HEK293 (cell line): ENCODE results near the gene PLLP.

Experiments
- GLI2 ChIP-seq: fragments of 450-650 bp; formaldehyde crosslinking; IDR thresholded peaks from 2 replicates; pipeline ENCODE4; 2017; ENCODE audit warnings: missing biosample characterization, missing genetic modification characterization, low read depth, borderline replicate concordance
- KLF9 ChIP-seq: fragments of 450-650 bp; formaldehyde crosslinking; IDR thresholded peaks from 2 replicates; pipeline ENCODE4 v1.5.1; 2016; ENCODE audit warnings: missing biosample characterization, missing genetic modification characterization, low read depth
- MEIS1 ChIP-seq: sonication (generic); formaldehyde crosslinking; IDR thresholded peaks from 2 replicates; pipeline ENCODE4 v1.8.1; 2022; ENCODE audit warnings: missing genetic modification reagents, mild to moderate bottlenecking, borderline replicate concordance
- MZF1 ChIP-seq: fragments of 450-650 bp; formaldehyde crosslinking; IDR thresholded peaks from 2 replicates; pipeline ENCODE4 v1.5.1; 2017; ENCODE audit warnings: missing biosample characterization, missing genetic modification characterization, borderline replicate concordance
- SCRT2 ChIP-seq: fragments of 450-650 bp; formaldehyde crosslinking; IDR thresholded peaks from 2 replicates; pipeline ENCODE4 v1.5.1; 2016; ENCODE audit warnings: missing biosample characterization, missing genetic modification characterization
- ZFP37 ChIP-seq: fragments of 450-650 bp; formaldehyde crosslinking; IDR thresholded peaks from 2 replicates; pipeline ENCODE4 v1.5.1; 2016; ENCODE audit warnings: missing biosample characterization, missing genetic modification characterization
- ZNF10 ChIP-seq: fragments of 450-650 bp; formaldehyde crosslinking; IDR thresholded peaks from 2 replicates; pipeline ENCODE4 v1.5.1; 2017; ENCODE audit warnings: missing biosample characterization, missing genetic modification characterization
- ZNF140 ChIP-seq: fragments of 450-650 bp; formaldehyde crosslinking; IDR thresholded peaks from 2 replicates; pipeline ENCODE4 v1.5.1; 2016; ENCODE audit warnings: missing biosample characterization, missing genetic modification characterization
- ZNF157 ChIP-seq: fragments of 450-650 bp; formaldehyde crosslinking; IDR thresholded peaks from 2 replicates; pipeline ENCODE4 v1.5.1; 2016; ENCODE audit warnings: missing biosample characterization, missing genetic modification characterization
- ZNF169 ChIP-seq: fragments of 450-650 bp; formaldehyde crosslinking; IDR thresholded peaks from 2 replicates; pipeline ENCODE4 v1.5.1; 2016; ENCODE audit warnings: missing biosample characterization, missing genetic modification characterization
- ZNF223 ChIP-seq: fragments of 450-650 bp; formaldehyde crosslinking; IDR thresholded peaks from 2 replicates; pipeline ENCODE4 v1.5.1; 2016; ENCODE audit warnings: missing biosample characterization, missing genetic modification characterization
- ZNF23 ChIP-seq: fragments of 450-650 bp; formaldehyde crosslinking; IDR thresholded peaks from 2 replicates; pipeline ENCODE4 v1.5.1; 2016; ENCODE audit warnings: missing biosample characterization, missing genetic modification characterization, borderline replicate concordance
- ZNF24 ChIP-seq: fragments of 450-650 bp; formaldehyde crosslinking; IDR thresholded peaks from 2 replicates; pipeline ENCODE4 v1.5.1; 2016; ENCODE audit warnings: missing biosample characterization, missing genetic modification characterization
- ZNF248 ChIP-seq: fragments of 450-650 bp; formaldehyde crosslinking; IDR thresholded peaks from 2 replicates; pipeline ENCODE4 v1.5.1; 2017; ENCODE audit warnings: missing biosample characterization, missing genetic modification characterization
- ZNF274 ChIP-seq, 2 experiments: fragments of 200-500 bp in 1 of 2; fragments of 450-650 bp in 1 of 2; sonication (Bioruptor generic) in 1 of 2; formaldehyde crosslinking in 1 of 2; IDR thresholded peaks; 2 replicates each; pipeline versions ENCODE4 v1.5.1 to v1.6.1; 2014 to 2016; ENCODE audit warnings: borderline replicate concordance in 1 of 2, inconsistent platforms in 1 of 2, low read length in 1 of 2, missing biosample characterization in 1 of 2, missing genetic modification characterization in 1 of 2
- ZNF423 ChIP-seq: fragments of 450-650 bp; formaldehyde crosslinking; IDR thresholded peaks from 2 replicates; pipeline ENCODE4 v1.5.1; 2016; ENCODE audit warnings: missing biosample characterization, missing genetic modification characterization
- ZNF433 ChIP-seq: fragments of 450-650 bp; formaldehyde crosslinking; IDR thresholded peaks from 2 replicates; pipeline ENCODE4 v1.5.1; 2016; ENCODE audit warnings: missing biosample characterization, missing genetic modification characterization, low read depth
- ZNF501 ChIP-seq: fragments of 450-650 bp; formaldehyde crosslinking; IDR thresholded peaks from 2 replicates; pipeline ENCODE4 v1.5.1; 2016; ENCODE audit warnings: missing biosample characterization, missing genetic modification characterization
- ZNF549 ChIP-seq: fragments of 450-650 bp; IDR thresholded peaks from 2 replicates; pipeline ENCODE4 v1.5.1; 2018; ENCODE audit warnings: missing biosample characterization, missing genetic modification characterization, mild to moderate bottlenecking, inconsistent platforms, moderate library complexity
- ZNF621 ChIP-seq: fragments of 450-650 bp; formaldehyde crosslinking; IDR thresholded peaks from 2 replicates; pipeline ENCODE4 v1.5.1; 2017; ENCODE audit warnings: missing biosample characterization, missing genetic modification characterization
- ZNF626 ChIP-seq: fragments of 450-650 bp; sonication (Bioruptor Pico); formaldehyde crosslinking; IDR thresholded peaks from 2 replicates; pipeline ENCODE4 v1.5.1; 2018; ENCODE audit warnings: missing biosample characterization, missing genetic modification characterization, inconsistent platforms
- ZNF670 ChIP-seq: fragments of 450-650 bp; formaldehyde crosslinking; IDR thresholded peaks from 2 replicates; pipeline ENCODE4 v1.5.1; 2016; ENCODE audit warnings: missing biosample characterization, missing genetic modification characterization, low read depth
- TF ChIP-seq, protein P1 (sequence below): fragments of 450-650 bp; formaldehyde crosslinking; IDR thresholded peaks from 2 replicates; pipeline ENCODE4; 2016; ENCODE audit warnings: missing biosample characterization, missing genetic modification characterization
- TF ChIP-seq, protein P2 (sequence below): fragments of 450-650 bp; formaldehyde crosslinking; IDR thresholded peaks from 2 replicates; pipeline ENCODE4 v1.5.1; 2016; ENCODE audit warnings: missing biosample characterization, missing genetic modification characterization, low read depth
- TF ChIP-seq, protein P3 (sequence below): fragments of 450-650 bp; formaldehyde crosslinking; conservative IDR thresholded peaks from 2 replicates; pipeline ENCODE4 v1.5.1; 2016; ENCODE audit warnings: low read depth, missing biosample characterization, missing genetic modification characterization
- TF ChIP-seq, protein P4 (sequence below): fragments of 450-650 bp; formaldehyde crosslinking; IDR thresholded peaks from 2 replicates; pipeline ENCODE4 v1.5.1; 2016; ENCODE audit warnings: missing biosample characterization, missing genetic modification characterization
- TF ChIP-seq, protein P5 (sequence below): fragments of 450-650 bp; formaldehyde crosslinking; IDR thresholded peaks from 2 replicates; pipeline ENCODE4 v1.5.1; 2016; ENCODE audit warnings: missing biosample characterization, missing genetic modification characterization

The PLLP gene

DNA sequence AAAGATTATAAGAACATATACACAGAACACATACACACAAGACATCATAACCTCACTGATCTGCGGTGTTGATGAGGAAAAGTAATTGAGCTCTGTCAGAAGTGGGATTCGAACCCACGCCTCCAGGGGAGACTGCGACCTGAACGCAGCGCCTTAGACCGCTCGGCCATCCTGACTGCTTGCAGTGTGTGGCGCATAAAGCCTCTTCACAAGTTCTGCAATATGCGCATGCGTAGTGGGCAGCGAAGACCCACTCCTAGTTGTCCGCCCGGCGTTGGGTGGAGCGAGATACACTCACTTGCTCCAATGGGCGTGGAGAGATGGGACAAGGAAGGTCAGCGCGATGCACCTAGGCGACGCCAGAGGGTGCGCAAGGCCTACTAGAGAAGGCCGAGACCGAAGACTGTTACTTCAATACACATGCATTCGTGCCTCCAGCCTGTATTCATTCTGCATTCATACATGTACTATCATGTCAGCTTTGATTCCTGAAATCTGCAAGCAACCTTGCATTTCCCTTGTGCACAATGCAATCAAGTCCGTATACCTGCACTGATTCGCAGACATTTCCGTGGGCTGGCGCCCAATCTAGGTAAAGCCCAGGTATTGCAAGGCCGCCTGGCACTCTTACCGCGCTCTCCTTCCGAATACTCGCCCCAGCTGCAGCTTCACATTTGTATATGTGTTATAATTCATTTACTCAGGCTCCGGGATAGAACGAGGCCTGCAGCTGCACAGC is 16.1 kb upstream of the PLLP start (continued):
- TF ChIP-seq ZNF169 (no peak), ZNF248 (tag by site-specific recombination) (no peak), GLI2 (tag by site-specific recombination) (no peak), ZNF157 (tag by site-specific recombination) (no peak), ZNF626 (tag by site-specific recombination) (no peak), ZNF670 (tag by site-specific recombination) (no peak), MZF1 (tag by site-specific recombination) (no peak; the same call in 1 of the 2 replicates), ZNF10 (0 out of 2 replicates have a peak, but pooled peaks have one; percentile 10), ZNF223 (tag by site-specific recombination) (no peak), ZNF433 (no peak), ZNF274 (IDR thresholded peaks at IDR 0.05; ENCODE audit: low read length) (no peak), ZNF274 (tag by site-specific recombination; IDR thresholded peaks at IDR 0.05; ENCODE audit: borderline replicate concordance) (no peak), ZNF501 (tag by site-specific recombination) (peak; percentile 70; the same call in 1 of the 2 replicates), SCRT2 (tag by site-specific recombination) (no peak), ZNF621 (tag by site-specific recombination) (no peak), ZNF423 (tag by site-specific recombination) (no peak), ZNF23 (tag by site-specific recombination) (no peak), KLF9 (tag by site-specific recombination) (peak; percentile 67), ZNF24 (peak; percentile 88; the same call in 1 of the 2 replicates), ZNF140 (tag by site-specific recombination) (no peak), MEIS1 (CRISPR knock-in tag) (no peak), ZFP37 (tag by site-specific recombination) (0 out of 2 replicates have a peak, but pooled peaks have one; percentile 31), ZNF549 (tag by site-specific recombination) (no peak)
- TF ChIP-seq, protein P1, sequence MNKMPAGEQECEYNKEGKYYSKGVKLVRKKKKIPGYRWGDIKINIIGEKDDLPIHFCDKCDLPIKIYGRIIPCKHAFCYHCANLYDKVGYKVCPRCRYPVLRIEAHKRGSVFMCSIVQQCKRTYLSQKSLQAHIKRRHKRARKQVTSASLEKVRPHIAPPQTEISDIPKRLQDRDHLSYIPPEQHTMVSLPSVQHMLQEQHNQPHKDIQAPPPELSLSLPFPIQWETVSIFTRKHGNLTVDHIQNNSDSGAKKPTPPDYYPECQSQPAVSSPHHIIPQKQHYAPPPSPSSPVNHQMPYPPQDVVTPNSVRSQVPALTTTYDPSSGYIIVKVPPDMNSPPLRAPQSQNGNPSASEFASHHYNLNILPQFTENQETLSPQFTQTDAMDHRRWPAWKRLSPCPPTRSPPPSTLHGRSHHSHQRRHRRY (tag by site-specific recombination), result no peak
- TF ChIP-seq, protein P2, sequence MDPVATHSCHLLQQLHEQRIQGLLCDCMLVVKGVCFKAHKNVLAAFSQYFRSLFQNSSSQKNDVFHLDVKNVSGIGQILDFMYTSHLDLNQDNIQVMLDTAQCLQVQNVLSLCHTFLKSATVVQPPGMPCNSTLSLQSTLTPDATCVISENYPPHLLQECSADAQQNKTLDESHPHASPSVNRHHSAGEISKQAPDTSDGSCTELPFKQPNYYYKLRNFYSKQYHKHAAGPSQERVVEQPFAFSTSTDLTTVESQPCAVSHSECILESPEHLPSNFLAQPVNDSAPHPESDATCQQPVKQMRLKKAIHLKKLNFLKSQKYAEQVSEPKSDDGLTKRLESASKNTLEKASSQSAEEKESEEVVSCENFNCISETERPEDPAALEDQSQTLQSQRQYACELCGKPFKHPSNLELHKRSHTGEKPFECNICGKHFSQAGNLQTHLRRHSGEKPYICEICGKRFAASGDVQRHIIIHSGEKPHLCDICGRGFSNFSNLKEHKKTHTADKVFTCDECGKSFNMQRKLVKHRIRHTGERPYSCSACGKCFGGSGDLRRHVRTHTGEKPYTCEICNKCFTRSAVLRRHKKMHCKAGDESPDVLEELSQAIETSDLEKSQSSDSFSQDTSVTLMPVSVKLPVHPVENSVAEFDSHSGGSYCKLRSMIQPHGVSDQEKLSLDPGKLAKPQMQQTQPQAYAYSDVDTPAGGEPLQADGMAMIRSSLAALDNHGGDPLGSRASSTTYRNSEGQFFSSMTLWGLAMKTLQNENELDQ (tag by site-specific recombination), result no peak
- TF ChIP-seq, protein P3, sequence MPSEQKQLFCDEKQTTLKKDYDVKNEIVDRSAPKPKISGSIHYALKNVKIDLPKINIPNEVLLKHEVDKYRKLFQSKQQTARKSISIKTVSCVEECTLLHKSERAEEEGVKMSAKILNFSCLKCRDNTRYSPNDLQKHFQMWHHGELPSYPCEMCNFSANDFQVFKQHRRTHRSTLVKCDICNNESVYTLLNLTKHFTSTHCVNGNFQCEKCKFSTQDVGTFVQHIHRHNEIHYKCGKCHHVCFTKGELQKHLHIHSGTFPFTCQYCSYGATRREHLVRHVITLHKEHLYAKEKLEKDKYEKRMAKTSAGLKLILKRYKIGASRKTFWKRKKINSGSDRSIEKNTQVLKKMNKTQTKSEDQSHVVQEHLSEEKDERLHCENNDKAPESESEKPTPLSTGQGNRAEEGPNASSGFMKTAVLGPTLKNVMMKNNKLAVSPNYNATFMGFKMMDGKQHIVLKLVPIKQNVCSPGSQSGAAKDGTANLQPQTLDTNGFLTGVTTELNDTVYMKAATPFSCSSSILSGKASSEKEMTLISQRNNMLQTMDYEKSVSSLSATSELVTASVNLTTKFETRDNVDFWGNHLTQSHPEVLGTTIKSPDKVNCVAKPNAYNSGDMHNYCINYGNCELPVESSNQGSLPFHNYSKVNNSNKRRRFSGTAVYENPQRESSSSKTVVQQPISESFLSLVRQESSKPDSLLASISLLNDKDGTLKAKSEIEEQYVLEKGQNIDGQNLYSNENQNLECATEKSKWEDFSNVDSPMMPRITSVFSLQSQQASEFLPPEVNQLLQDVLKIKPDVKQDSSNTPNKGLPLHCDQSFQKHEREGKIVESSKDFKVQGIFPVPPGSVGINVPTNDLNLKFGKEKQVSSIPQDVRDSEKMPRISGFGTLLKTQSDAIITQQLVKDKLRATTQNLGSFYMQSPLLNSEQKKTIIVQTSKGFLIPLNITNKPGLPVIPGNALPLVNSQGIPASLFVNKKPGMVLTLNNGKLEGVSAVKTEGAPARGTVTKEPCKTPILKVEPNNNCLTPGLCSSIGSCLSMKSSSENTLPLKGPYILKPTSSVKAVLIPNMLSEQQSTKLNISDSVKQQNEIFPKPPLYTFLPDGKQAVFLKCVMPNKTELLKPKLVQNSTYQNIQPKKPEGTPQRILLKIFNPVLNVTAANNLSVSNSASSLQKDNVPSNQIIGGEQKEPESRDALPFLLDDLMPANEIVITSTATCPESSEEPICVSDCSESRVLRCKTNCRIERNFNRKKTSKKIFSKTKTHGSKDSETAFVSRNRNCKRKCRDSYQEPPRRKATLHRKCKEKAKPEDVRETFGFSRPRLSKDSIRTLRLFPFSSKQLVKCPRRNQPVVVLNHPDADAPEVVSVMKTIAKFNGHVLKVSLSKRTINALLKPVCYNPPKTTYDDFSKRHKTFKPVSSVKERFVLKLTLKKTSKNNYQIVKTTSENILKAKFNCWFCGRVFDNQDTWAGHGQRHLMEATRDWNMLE (tag by site-specific recombination), result 0 out of 2 replicates have a peak, but pooled peaks have one; percentile 16
- TF ChIP-seq, protein P4, sequence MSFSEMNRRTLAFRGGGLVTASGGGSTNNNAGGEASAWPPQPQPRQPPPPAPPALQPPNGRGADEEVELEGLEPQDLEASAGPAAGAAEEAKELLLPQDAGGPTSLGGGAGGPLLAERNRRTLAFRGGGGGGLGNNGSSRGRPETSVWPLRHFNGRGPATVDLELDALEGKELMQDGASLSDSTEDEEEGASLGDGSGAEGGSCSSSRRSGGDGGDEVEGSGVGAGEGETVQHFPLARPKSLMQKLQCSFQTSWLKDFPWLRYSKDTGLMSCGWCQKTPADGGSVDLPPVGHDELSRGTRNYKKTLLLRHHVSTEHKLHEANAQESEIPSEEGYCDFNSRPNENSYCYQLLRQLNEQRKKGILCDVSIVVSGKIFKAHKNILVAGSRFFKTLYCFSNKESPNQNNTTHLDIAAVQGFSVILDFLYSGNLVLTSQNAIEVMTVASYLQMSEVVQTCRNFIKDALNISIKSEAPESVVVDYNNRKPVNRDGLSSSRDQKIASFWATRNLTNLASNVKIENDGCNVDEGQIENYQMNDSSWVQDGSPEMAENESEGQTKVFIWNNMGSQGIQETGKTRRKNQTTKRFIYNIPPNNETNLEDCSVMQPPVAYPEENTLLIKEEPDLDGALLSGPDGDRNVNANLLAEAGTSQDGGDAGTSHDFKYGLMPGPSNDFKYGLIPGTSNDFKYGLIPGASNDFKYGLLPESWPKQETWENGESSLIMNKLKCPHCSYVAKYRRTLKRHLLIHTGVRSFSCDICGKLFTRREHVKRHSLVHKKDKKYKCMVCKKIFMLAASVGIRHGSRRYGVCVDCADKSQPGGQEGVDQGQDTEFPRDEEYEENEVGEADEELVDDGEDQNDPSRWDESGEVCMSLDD (tag by site-specific recombination), result no peak
- TF ChIP-seq, protein P5, sequence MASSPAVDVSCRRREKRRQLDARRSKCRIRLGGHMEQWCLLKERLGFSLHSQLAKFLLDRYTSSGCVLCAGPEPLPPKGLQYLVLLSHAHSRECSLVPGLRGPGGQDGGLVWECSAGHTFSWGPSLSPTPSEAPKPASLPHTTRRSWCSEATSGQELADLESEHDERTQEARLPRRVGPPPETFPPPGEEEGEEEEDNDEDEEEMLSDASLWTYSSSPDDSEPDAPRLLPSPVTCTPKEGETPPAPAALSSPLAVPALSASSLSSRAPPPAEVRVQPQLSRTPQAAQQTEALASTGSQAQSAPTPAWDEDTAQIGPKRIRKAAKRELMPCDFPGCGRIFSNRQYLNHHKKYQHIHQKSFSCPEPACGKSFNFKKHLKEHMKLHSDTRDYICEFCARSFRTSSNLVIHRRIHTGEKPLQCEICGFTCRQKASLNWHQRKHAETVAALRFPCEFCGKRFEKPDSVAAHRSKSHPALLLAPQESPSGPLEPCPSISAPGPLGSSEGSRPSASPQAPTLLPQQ (tag by site-specific recombination), result peak; percentile 81
